ENCODE results near the gene NOS1AP.

The NOS1AP gene

DNA sequence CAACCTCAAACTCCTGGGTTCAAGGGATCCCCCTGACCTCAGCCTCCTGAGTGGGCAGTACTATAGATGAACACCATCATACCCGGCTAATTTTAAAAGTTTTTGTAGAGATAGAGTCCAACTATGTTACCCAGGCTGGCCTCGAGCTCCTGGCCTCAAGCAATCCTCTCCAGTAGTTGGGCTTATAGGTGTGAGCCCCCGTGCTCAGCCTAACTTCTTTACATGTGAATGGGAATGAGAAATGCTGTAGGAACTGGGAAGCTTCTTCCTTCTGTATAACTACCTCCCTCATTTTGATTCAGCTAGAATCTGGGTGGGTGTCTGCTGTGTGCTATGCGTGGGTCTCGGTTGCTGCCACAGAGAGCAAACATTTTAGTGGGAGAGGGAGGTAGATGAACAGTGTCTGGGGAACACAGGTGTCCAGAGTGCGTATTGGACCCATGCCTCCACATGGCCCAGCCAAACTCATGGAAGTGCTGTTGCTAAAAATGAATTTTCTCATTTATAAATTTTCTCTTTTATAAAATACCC is 150.6 kb downstream of the NOS1AP start:
- no peak for DNase-seq (ENCODE audit: low spot score)

DNA sequence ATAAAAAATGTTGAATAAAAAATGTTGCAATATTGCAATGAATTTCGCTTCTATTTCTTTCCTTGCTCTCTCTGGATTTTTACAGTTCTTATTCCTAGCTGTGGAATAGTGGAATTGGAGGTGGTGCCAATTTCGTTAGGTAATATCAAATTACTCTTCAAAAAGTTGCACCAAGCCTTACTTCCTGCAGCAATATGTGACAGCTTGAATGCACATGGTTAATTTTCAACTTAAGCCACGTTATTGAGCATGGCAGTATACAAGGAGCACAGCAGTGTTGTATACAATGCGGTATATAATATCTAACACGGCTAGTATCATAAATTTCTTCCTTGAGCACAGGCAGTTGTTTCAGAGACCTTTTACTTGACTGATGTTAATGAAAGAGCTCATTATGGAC is 152.5 kb downstream of the NOS1AP start:
- DNase-seq (ENCODE audit: low spot score): no peak

DNA sequence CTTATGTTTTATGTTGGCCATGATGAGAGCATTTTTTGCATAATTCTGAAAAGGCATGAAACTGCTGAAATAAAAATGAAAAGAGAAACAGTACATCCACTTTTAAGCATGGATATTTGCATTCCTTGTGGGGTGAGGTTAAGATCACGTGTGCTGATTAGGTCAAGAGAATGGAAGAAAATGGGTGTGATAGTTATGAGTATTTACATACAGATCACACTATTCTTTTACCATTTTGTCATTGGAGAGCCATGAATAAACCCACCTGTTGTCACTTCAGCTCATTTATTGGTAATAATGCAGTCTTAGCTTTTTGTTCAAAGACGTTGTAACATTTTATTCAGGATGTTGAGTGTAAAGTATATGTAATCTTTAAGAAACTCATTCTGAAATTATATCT is 153.2 kb downstream of the NOS1AP start:
- DNase-seq (ENCODE audit: low spot score): no peak

DNA sequence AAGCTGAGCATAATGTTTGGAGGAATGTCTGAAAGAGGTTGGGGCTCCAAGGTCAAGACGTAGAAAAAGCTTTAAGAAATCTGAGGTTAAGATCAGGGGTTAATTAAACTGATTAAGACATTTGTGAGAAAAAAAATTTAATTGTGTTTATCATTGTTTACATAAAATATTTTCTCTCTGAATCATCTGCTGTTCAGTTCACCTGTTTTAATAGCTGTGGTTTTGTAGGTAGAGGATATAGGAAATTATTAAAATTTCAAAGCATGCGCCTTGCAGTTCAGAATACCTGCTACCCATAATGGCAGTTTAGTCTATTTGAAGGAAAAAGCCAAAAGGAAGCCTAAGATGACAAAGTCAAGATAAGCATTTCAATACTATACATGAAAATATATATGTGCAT is 154.0 kb downstream of the NOS1AP start:
- no peak for DNase-seq (ENCODE audit: low spot score)

DNA sequence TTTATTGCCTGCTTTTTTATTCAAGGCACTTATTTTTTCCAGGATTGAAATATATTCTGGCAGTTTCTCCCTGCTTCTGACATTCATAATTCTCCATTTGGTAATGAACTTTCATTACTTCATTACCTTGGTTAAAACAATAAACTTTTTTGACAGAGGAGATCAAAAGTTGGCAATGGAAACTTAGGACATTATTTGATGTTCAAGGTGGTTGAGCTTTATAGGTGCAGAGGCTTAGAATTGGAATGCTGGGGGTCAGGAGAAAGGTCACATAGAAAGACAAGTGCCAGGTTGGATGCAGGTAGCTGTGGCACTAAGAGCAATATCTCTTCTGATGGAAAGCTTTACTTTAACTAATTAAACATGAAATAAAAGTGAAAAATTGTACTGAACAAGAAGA is 154.8 kb downstream of the NOS1AP start:
- DNase-seq (ENCODE audit: low spot score): no peak

DNA sequence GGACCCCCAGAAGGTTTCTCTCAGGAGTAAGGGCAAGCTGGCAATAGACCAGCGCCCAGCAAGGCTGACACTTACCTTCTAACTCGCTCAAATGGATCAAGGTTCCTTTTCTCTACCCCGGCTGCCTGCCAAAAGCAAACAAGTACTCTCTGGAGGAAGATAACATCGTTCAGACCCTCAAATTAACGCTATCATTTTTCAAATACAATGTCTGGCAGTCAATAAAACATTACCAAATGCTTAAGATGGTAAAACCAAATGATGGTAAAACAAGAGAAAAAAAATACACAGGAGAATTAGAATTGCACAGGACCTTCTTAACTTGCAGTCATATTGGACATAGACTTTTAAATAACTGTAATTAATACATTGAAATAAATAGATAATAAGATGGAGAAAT is 159.1 kb downstream of the NOS1AP start:
- DNase-seq (ENCODE audit: low spot score): no peak

DNA sequence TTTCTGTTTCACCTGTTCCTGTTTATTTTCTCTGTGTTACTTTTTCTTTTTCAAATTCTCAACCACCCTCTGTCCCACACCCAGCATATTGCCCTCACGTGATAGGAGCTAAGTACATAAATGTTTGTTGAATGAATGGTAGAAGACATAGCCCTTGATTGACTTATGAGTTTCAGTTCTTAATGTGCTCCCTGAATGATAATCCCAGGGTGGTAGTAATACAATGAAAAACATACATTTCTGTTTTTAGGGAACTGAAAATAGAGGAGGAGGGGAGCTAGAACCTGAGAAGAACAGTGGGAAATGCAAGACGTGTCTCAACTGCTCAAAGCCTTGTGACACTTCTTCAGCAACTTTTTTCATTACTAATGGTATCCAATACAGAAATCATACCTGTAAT is 160.1 kb downstream of the NOS1AP start:
- no peak for DNase-seq (ENCODE audit: low spot score)

DNA sequence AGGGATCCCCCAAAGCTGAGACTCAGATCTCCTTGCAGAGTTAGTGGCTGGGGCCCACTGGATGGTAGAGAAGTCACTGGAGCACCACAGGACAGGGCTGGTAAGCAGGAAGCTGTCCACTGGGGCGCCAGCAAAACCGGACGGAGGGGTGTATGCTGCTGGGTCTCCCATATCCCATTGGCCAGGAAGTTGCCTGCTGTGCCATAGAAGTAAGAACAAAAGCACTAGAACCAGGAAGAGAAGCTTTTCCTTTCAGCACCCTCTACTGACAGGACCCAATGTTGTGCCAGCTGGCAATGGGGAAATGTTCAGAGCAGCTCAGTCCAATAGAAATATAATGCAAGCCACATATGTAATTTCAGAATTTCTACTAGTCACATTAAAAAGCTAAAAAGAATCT is 160.6 kb downstream of the NOS1AP start:
- no peak for DNase-seq (ENCODE audit: low spot score)

DNA sequence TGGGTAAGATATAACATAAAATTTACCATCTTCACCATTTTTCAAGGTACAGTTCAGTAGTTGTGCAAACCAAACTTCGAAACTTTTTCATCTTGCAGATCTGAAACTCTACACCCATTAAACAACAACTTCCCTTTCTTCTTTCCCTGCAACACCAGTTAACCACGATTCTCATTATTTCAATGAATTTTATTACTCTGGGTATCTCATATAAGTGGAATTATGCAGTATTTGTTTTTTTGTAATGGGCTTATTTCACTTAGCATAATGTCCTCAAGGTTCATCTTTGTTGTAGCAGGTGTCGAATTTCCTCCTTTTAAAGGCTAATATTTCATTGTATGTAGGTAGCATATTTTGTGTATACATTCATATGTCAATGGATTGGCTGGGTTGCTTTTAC is 161.0 kb downstream of the NOS1AP start:
- no peak for DNase-seq (ENCODE audit: low spot score)

DNA sequence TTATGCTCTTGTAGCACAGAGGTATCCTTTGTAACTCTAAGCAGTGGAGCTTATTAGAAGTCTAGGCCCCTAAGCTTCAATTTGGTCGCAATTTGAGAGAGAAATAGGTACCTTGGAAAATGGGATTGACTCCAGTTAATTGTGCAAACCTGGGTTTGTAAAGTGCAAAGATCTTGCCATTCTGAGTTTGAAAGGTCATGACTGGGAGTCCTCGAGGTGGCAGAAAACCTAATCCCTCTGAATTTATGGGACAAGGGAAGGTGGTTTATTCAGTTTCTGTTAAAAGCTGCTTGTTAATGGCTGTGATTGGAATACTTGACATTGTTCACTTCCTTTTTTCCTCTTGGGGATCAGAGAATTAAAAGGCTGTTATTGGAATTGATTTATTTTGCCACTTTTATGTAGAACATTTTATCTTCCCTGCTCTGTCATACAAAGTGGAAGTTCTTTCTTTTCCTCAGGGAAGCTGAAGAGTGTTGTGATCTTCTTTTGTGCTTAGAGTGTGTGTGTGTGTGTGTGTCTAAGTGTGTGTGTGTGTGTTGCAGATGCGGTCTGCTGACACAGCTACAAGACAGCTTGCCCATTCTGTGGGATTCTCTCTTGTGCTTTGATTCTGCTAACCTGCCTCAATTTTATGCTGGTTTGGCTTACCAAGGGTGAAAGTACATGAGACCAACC is 162.7 kb downstream of the NOS1AP start:
- no peak for DNase-seq (ENCODE audit: low spot score)

DNA sequence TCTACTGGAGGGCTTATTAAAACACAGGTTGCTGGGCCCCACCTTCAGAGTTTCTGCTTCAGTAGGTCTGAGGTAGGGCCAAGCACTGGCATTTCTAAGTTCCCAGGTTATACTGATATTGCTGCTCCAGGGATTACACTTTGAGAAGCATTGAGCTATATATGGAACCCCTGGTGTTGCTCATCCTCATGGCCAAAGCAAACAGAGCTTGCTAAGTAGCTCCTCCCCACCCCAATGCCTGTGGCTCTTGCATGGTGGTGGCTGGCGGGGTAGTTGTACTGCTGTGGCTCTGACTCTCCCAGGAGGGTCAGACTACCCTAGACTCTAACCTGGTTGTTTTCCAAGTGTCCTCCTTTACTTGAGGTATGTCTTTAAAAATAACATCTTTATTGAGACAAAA is 163.6 kb downstream of the NOS1AP start:
- DNase-seq (ENCODE audit: low spot score): no peak

DNA sequence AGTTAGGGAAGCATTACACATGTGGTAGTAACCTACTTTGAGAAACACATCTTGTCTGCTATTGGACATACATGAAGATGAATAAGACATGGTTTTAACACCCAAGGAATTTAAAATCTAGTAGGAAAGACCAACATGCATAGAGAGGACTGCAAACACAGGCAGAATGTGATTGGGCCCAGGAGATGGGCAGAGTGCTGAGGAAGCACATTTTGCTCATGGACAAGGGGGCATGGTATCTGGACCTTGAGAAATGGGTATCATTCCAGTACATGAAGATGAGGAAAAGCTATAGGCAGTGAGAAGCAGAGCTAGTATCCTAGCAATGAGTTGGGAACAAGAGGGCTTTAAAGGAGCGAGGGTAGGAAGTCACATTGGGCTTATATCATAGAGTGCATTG is 164.4 kb downstream of the NOS1AP start:
- DNase-seq (ENCODE audit: low spot score): no peak

DNA sequence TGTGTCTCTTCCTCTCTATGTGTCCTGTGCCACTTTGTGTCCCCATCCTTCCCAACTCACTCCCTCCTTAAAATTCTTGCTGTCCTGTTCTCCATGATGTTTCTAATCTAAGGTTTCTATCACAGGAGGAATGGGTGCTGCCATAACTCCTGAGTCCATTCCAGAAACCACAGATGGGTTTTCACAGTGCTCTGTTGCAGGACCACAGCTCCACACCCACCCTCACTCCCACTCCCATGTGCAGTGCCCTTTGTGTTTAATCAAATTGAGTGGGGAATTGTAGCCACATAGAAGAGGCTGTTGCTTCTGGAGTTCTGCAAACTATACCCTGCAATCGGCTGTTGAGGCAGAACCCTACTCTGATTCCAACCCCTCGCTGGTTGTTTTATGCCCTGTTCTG is 165.1 kb downstream of the NOS1AP start:
- DNase-seq (ENCODE audit: low spot score): no peak

DNA sequence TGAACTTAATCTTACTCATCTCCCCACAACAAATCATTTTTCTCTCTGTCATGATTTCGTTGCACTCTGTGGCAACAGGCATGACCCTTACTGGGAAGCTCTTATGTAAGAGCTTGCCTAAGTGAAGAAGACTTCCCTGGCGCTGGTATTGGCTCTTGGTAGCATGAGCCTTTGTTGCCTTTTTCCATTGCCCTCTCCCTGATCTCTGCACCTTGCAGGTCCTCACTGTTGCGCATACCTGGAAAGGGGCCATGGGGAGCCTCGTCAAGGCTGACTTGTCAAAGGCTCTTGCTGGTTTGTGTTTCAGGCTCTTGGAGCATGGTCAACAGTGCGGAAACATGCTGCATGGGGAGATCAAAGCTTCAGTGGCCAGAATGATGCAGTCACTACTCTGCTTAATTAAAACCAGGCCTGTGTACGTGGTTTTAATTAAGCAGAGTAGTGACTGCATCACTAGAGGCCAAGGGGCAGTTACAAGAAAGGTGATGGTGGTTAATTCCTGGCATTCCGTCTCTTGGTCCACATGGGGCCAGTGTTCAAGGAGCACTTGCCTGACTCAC is 165.8 kb downstream of the NOS1AP start:
- DNase-seq (ENCODE audit: low spot score): no peak

DNA sequence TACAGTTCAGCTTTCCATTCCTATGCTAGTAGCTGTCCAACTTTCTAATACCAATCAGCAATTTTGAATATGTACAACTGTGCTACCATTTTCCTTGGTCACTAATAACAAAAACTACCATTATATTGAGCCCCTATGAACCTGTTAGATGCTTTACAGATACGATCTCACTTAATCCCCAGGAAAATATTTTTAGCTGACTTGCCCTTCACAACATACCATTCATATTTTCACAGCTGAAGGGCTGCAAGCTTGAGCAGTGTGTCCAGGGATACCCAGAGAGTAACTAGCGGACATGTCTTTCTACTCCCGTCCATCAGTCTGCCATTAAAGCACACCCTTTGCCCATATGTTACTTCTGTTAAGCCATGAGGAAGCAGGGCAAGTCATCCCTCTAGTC is 166.7 kb downstream of the NOS1AP start:
- no peak for DNase-seq (ENCODE audit: low spot score)

DNA sequence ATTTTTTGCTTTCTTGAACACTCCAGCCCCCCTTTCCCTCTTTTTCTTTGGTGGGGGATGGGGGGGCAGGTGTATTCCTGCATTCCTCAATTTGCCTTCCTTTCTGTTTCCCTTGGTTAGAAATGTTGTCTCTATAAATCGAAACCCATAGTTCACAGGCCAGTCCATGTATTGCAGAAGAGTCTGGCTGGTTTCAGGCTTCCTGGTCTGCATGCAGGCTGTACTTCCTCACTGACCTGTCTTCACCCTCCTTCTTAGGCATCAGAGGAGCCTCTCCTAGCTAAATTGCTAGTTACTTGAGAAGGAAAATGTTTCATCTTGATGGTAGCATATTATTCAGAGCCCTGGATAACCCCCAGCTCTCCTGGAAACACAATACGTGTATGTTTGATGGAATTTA is 167.1 kb downstream of the NOS1AP start:
- DNase-seq (ENCODE audit: low spot score): no peak

DNA sequence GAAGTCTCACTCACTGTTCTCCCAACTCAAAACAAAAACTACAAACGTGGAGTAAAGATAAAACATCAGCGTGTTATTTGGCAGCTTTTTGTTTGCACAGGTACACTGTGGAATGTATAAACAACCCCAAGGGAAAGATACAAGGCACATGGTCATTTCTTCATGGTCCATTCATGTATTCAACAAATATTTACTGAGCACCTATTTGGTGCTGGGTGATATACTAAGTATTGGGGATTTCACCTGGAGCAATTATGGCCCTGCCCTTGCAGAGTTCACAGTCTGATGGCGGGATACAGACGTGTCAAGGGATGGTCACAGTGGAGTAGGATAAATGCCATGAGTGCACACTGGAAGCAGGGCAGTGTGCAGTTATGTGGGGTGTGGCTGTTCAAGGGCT is 171.1 kb downstream of the NOS1AP start:
- DNase-seq (ENCODE audit: low spot score): no peak

DNA sequence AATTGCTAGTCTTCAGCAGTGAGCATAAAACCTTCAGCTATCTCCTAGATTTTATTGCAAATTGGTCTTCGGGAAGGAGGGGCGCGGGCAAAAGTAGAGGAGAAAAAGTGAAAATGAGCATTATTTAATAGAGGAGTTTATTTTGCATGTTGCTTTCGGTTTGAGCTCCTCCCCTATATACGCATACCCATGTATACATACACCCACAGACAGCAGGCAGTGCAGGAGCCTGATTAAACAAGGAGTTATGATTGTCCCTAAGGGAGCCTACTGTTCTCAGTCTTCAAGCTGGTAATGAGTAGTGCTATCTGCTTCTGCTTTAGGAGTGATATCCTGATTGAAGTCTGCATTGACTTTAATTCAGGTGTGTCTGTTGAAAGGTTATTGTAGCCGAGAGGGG is 173.3 kb downstream of the NOS1AP start:
- no peak for DNase-seq (ENCODE audit: low spot score)

DNA sequence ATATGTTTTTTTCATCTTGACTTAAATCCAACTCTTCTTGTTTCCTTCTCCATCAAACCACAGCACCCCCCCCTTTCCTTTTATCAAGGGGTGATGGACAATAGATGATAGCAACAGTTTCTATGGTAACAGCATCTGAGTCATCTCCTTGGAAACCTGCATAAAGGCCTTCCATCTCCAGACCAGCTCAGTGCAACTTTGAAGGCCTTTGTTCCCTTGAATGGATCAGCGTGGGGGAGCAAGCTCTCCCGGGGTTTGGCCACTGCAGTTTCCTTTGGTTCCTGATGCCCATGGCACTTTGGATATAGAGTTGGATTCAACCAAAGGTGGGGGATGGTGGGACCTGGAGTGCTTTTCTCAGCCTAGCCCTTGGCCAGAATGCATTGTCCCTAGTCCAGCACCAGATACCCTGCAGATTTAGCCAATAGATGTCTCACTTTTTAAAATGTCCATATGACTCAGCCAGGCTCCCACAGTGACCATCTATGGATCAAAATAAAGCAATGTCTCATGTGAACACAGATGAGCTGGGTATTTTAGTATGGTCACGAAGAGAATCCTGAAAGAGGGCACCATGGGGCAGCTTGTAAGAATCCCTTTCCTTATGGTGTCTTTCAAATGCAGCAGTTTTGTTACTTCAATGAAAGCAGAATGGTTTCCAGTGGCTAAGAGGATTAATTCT is 179.5 kb downstream of the NOS1AP start:
- no peak for DNase-seq (ENCODE audit: low spot score)

DNA sequence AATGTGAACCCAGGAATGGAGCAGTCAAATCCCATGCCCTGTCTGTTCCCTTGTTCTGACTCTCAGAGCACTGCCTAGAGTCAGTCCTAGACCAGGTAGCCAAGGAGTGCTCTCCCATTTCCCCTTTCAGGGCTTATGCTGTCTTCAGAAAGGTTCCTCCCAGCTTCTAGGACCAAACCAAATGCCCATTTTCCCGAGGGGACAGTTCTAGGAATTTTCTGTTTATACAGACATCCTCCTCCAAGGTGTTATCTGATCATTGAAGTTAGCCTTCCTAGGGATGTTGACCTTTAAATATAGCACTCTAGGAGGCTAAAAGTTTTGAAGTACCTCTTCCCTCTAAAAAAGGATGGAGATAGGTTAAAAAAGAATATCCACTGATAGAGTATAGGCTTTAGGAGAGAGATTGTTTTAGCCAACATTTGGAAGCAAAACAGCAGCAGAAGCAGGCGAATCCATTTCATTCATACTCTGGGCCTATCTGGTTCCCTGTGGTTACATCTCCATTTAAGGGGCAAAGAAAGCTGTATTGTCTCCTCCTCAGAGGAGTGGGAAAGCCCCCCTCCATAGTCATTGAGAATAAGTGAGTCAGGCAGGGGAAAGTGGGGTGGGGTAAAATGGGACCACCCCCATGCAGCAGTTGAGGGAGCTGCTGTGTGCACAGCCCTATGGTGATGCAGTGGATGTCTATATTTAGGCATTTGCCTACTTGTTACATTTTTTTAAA is 180.7 kb downstream of the NOS1AP start:
- no peak for DNase-seq (ENCODE audit: low spot score)

DNA sequence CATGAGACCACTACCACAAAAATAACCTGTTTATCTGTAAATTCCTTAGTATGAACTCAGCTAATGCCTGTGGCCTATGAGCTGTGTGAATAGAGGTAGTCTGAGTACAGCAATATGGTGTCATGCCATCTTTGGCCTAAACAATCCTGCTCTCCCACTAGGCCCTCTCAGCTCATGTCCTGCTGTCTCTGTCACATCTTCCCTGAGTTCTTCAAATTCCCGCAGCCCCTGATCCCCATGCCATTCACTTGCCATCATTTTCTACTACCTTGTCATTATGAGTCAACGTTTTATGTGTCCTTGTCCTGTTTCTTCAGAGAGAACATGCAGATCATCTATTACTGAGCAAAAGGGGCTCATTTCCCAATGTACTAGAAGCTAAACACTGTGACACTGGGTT is 181.6 kb downstream of the NOS1AP start:
- DNase-seq (ENCODE audit: low spot score): no peak

DNA sequence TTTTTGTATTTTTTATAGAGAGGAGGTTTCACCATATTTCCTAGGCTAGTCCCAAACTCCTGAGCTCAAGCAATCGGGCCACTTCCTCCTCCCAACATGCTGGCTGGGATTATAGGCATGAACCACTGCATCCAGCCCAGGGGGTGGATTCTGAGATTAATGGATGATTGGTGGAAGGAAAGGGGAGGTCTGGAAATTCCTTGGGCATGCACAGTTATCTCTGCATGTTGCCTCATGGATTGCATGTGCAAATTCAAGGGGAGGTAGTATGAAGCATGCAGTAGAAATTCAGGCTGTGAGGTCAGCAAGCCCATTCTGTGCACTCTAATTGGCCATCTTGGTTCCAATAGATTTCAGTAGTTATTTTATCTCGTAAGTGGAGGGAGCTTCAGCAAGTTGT is 182.7 kb downstream of the NOS1AP start:
- no peak for DNase-seq (ENCODE audit: low spot score)

DNA sequence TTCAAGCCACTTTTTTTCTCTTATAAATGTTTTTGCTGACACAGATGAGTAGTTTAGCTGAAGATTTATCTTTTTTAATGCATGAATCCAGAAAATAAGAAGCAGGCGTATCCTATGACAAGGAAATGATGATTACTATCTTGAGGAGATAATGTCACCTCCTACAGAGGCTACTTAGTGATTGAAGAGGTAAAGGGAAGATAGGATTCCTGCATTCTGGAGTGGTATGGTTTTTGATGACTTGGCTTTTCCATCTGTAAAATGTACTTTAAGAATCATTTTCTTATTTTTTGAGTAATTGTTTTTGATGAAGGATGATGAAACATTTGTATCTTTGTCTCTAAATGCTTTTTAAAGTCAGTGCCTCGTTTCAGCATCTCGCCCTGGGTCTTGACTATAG is 184.3 kb downstream of the NOS1AP start:
- DNase-seq (ENCODE audit: low spot score): no peak

Measured in HuH-7 (cell line).